Kasumi-1 (cell line): ENCODE results near the gene MTCL1.

Experiments used
- DNase-seq, 2 experiments: peaks; one replicate each; lab custom pipeline; 2025; lab: John Stamatoyannopoulos, UW

The MTCL1 gene

DNA sequence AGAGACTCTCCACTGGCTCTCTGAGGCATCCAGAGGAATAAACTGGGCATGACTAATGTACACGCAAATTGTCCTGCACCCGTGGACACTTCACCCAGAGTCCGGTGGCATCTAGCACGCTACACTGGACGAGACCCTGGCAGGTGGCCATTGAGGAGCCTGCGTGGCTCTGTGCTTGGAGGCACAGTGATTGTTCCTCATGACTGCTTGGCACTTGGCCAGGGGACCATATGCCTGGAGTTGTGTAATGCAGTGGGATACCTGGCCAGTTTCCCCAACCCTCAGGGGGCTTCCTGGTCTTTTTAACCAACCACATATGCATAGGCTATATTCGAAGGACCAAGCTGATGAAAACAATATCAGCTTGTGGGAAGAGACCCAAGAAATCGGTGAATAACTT, 66.6 kb downstream of the MTCL1 start:
- DNase-seq = no peak

DNA sequence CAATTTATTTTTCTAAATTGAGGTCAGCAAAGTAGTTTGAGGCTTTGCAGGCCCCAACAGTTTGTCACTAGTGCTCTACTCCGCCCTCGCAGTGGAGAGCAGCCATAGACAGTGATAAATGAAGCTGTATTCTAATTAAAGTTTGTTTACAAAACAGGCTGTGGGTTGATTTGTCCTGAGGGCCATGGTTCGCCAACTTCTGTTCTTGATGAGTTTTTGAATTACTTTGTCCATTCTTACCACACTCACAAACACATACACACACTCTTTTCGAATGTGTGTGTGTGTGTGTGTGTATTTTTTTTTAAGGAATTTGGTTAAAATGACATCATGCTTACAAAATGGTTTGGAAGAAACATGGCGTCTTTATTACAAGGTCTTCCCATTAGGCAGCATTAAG, 68.6 kb downstream of the MTCL1 start:
- no peak for DNase-seq

DNA sequence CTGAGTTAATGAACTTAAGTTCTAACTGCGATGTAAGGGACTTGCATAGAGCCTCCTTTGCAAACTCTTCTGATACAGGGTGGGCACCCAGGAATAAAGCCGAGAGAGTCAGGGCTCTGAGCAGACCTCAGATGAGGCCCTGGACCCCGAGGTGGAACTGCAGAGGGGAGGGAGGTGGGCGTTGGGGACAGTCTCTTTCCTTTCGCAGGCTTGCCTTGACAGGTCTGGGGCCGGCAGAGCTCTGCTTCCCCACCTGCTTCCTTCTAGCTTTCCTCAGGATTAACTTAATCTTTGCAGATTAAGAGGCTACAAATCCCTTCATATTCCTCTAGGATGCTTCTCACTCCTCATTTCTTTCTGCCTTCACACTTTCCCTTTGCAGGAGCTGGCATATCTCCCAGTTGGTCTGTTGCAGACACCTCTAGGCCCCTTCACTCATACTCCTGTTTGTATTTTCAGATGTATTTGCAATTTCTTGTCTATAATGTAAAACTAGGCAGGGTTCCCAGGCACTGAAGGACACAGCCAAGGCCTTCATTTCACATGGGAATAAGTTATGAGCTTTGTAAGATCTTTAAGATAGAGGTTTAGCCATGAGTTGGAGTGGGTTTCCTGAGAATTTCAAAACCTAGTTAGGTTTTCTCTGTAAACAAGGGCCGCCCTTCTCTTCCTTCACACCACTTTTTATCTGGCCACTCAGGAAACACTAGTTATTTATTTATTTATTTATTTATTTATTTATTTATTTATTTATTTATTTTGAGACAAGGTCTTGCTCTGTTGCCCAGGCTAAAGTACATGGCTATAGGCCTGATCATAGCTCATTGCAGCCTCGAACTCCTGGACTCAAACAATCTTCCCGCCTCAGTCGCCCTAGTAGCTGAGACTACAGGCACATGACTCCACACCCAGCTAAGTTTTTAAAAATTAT, 70.9 kb downstream of the MTCL1 start:
- no peak for DNase-seq

DNA sequence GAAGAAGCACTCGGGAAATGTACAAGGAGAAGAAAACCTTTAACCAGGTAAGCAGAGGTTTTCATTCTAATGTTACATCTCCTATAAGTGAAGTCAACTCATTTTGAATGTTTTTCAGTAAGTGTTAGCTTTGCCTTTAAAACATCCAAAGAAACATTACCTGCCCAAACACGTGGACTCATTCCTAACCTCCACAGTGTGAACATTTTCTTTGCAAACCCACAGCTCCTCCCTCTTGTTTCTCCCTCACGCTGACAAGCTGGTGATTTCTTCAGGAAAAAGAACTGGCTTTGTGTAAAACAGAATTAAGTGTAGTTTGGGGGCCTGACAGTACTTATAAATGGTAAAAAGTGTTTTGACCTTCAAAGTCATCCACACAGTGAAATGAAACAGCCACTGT, 72.5 kb downstream of the MTCL1 start:
- no peak for DNase-seq

DNA sequence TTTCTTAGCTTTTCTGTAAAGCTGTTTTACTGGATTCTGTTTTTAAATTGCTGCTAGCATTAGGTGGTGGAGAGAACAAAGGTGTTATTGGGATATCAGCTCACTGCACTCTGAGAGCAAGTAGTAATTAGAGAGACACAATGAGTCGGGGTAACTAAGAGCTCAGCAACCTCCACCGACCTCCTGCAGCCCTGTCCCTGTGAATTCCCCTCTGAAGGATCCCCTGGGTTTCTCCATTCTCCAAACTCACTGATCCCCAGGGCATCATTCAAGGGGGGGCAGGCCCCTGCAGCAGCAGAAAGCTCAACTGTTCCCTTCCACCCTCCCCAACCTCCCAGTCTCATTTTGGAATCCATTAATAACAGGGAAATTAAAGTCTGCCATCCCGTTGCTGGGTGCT, 73.0 kb downstream of the MTCL1 start:
- no peak for DNase-seq

DNA sequence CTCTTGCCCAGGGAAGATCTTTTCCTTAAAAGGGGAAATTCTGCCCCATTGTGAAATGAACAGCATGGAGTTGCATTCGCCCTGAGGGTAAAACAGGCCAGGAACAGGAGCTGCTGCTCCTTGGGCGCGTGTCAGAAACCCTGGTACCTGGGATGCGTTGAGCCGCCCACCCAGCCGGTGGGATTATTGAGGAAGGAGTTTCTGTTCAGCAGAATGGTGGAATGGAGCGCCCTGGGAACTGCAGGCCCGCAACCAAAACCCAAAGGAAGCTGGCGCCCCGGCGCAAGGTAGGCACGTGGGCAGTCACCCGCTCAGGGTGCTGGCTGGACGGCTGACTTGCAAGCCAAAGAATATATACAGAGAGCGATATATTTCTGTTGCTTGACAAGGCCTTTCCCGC, 73.5 kb downstream of the MTCL1 start:
- no peak for DNase-seq

DNA sequence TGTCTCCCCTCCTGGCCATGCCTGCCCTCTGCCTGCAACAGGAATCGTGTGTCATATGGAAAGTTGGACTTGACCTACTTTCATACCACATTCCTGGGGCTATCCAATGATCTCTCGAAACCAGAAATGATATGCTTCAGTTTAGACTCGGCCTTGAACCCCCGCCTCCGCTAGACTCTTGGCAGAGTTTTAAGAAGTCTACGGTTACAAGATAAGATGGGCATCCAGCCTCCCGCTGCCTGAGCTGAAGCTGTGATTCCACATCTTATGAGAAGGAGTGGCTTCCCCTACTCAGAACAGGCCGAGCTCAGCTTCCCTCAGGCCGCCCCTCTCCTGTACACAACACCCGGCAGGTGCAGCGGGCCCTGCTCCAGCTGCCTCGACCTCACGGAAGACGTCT, 73.9 kb downstream of the MTCL1 start:
- no peak for DNase-seq

DNA sequence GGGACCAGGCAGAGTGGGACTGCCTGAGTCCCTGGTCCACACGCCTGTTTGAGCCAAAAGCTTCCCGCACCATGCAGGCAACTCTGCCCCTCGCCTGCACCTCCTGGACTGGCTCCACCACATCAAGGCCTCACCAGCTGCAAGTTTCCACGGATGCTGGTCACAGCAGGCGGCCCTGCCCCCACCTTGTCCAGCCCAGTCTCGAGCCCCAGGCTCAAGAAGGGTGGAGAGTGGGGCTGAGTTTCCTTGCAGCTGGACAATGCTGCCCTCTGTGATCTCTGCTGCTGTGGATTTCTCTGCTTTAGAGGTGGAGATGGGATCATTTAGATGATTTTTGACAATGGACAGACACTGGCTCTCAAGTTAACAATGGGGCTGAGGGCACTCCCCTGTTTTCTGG, 74.9 kb downstream of the MTCL1 start:
- DNase-seq = no peak

DNA sequence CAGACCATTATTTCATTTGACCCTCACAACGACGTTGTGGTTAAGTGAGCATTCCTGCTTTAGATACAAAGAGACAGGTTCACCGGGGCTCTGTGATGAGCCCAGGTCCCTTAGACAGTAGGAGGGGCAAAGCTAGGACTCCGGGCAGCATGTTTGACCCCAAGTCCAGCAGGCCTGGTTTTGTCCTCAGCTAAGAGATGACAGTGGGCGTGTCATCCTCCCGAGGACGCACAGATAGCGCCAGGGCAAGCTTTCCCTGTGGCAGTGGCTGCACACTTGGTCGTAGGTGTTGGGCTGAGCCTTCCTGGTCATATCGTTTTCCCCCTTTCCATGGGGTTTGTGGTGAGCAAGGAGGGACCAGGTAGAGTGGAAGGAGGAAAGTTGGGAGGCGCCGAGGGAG, 76.3 kb downstream of the MTCL1 start:
- no peak for DNase-seq

DNA sequence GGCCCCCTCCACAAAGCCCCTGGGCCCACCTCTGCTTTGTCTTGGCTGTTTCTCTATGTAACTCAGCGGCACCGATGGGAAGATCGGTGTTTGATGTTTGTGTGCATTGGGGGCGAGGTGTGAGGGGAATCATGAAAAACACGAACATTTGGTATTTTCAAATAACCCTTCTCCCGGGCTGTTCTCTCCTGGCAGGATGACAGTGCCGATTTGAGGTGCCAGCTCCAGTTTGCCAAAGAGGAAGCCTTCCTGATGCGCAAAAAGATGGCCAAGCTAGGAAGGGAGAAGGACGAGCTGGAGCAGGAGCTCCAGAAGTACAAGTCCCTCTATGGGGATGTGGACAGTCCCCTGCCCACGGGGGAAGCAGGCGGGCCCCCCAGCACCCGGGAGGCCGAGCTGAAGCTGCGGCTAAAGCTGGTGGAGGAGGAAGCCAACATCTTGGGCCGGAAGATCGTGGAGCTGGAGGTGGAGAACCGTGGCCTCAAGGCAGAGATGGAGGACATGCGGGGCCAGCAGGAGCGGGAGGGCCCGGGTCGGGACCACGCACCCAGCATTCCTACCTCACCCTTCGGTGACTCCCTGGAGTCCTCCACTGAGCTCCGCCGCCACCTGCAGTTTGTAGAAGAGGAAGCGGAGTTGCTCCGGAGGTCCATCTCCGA, 78.1 kb downstream of the MTCL1 start:
- no peak for DNase-seq

DNA sequence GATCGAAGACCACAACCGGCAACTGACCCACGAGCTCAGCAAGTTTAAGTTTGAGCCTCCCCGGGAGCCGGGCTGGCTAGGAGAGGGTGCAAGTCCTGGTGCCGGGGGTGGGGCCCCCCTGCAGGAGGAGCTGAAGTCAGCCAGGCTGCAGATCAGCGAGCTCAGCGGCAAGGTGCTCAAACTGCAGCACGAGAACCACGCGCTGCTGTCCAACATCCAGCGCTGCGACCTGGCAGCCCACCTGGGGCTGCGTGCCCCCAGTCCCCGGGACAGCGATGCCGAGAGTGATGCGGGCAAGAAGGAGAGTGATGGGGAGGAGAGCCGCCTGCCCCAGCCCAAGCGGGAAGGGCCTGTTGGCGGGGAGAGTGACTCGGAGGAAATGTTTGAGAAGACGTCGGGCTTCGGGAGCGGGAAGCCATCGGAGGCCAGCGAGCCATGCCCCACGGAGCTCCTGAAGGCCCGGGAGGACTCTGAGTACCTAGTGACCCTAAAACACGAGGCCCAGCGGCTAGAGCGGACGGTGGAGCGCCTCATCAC, 78.7 kb downstream of the MTCL1 start:
- DNase-seq = no peak

DNA sequence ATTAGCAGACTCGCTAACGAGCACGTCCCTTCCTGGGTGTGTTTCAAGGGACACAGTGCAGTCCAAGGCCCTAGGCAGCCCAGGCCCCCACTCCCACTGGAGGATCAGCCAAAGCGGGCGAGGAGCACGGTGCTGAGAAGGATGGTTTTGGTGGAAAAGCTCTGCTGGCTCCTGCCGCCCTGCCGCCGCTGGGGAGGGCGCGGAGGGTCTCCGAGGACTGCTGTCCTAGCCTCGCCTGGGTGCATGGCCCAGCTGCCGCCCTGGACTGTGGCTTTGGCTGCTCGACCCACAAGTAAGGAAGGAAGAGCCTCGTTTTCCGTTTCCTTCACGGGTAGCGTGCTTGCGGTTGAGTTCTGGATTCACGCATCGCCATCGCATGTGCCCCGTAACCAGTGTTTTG, 79.9 kb downstream of the MTCL1 start:
- DNase-seq = no peak

DNA sequence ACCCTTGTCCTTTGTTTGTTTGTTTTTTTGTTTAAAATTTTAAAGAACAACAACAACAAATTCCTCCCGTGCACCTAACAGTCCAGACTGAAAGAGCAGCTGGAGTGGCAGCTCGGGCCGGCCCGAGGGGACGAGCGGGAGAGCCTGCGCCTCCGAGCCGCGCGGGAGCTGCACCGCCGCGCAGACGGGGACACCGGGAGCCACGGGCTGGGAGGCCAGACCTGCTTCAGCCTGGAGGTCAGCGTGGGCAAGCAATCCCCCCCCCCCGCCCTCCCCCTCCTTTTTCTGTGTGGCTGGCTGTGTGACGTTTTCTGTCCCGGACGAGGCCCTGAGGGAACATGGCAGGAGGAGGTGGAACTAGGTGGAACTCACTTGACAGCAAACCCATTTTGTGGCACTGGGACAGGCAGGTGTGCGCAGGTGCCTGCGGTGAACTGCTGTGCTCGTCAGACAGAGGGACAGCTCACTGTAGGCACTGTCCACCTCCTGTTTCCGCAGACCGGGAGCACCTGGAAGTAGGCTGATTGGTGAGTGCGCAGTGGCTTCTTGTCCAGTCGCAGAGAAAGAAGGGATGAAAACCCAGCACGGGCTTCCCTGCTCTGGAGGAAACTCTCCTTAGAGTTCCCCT, 80.6 kb downstream of the MTCL1 start:
- DNase-seq = no peak

DNA sequence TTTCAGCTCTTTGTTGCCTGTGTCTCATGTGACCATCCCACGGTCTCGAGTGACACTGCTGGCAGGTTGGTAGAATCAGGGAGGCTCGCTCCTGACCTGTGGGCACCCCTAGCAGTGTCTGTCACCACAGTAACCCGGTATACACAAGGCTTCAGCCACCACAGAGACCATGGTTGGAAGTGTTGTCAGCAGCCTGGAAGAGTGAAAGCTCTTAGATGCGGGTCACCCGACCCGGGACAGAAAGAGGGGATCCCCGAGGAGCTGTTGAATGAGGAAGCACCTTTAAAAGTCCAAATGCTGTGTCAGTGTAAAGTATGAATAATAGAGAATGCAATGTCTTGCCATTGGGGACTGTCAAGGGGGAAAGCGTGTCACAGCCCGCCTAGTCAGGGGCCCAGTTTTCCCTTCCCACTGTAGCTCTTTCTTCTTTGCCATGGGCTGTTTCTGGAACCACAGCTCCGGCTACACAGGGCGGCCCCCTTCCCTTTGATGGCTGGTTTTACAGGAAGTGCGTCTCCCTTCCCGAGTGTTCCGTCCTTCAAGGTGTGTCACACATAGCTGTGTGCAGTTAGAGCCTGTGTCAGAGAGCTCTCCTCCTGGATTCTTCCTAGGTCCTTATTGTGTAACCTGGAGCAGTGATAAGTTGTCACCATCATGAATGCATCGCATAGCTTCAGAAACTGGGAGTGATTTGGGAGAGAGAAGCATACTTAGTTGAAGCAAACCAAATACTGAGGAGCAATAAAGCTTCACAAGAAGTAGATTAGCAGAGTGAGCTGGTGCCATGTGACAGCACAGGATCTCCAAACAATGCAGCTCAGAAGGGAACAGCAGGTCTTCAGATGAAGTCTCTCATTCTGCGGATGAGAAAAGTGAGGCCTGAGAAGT, 81.4 kb downstream of the MTCL1 start:
- DNase-seq = no peak

DNA sequence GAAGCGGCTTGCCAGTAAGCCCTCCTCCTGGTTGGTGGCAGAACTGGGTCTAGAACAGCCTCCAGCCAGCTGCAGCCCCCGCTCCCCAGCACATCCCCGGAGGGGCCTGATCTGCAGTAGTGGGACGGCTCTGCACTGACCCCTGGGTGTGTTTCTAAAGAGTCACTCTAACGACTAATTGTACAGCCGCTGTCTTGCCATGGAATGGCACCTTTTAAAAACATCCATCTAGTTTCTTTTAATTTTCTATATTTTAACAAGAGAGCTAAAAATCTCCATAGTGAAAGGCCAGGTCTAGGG, 82.0 kb downstream of the MTCL1 start:
- no peak for DNase-seq

DNA sequence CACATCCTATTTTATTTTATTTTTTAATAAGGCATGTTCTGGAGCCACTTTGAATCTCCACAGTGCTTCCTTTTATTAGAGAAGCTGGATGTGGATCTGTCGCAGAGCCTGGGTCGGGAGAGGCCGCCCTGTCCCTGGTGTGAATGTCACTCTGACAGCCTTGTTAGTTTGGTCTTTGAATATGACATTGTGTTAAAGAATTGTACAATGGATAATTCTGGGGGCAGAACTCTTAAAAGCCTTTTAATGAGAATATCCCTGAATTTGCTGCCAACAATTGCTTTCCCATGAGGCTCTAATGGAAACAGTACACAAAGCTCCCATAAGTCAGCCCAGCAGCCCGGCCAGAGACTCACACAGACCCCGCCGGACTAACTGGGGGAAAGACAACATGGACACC, 82.4 kb downstream of the MTCL1 start:
- DNase-seq = no peak

DNA sequence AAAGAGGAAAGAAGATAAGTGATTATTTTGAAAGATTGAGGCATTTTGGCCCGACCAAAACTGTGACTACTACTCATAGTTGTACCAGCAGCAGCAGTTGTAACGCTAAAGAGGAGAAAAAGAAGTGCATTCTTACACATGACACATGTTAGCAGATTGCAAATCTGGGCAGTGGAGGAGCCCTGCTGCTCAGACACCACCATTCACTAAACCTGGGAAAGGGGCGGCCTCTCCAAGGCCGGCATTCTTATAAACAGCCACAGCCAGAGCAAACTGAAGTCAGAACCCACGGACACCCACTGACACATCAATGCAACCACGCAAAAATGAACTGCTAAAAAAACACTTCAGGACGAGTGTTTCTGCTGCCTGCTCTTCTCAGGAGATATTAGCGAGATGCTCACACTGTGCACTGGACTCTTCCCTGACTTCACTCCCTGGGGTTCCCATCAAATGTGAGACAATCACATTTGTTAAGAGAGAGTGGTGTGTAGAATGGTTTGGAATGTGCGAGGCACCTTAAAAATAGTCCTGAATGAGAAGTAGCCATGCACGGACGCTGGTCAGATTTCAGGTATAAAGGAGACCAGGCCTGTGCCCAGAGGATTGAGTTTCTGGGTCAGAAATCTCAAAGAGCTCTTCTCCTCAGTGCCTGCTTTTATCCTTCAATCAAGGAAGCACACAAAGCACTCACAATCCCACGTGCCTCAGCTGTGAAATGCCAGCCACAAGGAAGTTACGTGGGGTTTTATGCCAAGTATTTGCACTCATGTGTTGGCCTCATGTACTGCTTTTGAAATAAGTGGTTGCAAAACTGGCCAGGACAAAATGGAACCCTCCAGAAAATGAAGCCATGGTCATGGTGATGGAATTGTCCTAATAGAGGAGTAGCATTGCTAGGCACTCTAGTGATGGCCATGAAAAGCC, 83.4 kb downstream of the MTCL1 start:
- DNase-seq = no peak

DNA sequence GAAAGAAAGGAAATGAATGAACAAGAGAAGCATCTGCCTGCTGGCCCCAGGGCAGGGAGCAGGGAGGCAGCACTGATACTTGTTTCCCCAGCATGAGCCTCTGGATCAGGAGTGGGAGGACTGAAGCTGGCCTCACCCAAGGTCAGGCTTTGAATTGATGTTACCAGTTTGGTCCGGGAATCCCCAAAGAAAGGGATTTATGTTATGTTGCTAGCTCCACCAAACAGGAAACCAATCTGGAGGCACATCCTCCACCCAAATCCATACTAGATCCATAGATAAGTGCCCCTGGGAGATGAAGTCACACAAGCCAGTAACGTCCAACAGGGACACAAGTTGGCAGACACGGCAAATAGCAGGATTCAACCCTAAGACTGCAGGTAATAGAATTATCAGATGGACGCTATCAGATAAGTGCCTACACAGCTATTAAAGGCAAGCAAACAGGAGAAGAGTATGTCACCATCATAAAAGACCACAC, 85.9 kb downstream of the MTCL1 start:
- no peak for DNase-seq

DNA sequence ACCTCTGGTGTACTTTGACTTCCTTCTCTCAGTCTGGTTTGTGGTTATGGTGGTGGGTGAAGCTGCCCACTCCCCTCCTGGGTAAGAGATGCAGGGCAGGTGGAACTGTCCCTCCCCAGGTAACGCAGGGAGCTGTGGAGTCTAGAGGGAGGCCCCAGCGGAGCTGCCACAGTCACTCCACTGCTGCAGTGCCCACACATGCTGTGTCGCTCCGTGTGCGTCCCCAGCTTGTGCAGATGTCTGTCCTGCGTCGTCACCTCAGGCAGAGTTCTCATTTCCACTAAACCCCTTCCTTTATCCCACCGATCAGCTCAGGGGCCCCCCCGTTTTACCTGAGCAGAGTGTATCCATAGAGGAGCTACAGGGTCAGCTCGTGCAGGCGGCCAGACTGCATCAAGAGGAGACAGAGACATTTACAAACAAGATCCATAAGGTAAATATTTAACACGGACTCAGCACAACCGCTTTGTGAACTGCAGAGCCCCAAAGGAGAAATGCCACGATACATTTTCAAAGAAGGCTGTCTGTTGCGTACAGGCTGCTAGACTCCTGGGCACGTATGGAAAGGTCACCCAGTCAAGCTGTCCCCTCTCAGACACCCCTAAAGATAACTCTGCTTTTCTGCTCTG, 87.4 kb downstream of the MTCL1 start:
- no peak for DNase-seq

DNA sequence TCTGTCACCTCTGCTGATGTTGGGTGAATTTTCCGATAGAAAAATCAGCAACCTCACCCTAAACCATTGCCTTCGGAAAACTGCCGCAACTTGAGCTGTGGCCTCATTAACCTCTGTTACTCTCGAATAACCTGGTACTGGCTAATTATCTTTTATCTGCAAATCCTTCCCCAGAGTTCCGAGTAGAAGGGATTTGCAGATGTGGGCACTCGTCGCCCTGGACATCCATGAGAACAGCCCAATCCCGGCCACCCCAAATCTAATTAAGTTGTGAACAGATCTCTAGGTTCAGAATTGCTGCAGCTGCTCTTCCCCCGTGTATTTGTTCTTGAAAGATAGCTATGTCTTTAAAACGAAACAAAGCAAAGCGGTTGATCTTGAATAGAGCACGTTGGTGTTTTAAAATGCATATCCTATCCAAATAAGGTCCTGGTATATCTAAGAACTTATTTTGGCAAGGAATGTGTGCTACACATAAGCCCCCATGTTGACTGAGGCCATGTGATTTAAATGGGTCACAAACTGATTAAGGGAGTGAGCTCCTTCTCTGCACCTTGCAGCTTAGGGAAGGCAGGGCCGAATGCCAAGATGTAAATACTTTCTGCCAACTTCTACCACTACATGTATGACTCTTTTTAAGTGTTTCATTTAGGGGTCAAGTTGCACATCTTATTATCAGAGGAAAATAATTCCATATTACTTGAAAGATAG, 88.2 kb downstream of the MTCL1 start:
- no peak for DNase-seq
